ENCODE data around the gene PIGO.

Gene PIGO

DNA sequence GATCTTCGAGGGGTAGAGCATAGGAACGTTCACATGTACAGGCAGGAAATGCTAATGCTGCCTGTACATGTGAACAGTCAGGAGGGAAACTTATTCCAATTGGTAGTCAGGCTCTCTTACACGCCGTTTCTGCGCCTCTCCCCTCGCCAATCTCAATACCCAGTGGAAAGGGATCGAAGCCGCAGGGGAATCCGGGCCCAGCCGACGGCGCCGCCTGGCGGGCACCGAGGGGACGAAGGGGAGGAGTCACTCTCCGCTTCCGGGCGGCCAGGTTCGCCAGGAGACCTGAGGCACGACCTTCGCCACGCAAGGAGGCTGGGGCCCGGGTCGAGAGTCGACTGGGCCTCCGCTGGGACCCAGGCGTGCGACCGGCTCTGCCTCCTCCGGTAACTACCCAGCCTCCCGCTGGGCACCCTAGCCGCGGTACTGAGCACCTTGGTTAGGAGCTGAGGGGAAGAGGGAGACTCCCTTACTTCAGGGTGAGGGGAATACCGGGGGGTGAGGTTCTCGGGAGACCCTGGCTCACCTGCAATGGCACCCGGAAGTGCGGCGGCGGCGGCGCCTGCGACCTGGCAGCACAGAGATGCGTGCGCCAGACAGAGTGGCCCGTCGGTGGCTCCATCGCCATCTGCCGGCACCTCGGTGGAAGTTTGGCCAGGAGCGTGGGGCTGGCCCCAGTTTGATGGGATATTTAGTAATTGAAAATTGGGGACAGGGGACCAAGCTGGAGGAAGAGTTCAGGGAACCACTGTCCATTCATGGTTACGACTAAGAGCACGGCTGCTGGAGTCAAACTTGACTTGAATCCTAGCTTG lies at the start of gene PIGO:
Gene PIGO, minus strand, starts transcription at position 557 of the 815 bp plus-strand sequence. CDS start 1,026 bp downstream, outside the sequence.
- peak; percentile 71 for DNase-seq

DNA sequence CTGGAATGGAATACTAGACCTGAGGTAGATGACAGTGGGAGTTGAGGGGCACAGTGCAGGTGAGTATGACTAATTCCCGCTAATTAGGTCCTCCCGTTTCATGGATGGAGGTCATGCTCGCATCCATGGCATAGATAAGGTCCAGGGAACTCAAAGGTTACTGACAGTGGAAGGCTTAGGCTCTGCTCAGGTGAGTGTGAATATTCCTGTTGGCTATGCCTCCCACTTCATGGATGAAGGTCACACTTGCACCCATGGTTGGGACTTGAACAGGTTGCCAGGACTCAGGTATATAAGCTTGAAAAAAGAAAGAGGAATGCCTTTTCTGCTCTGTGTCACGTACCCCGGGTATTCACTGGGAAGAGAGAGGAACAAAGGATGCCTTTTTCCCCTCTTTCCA lies 45.6 kb upstream of the PIGO start:
- no peak for DNase-seq

DNA sequence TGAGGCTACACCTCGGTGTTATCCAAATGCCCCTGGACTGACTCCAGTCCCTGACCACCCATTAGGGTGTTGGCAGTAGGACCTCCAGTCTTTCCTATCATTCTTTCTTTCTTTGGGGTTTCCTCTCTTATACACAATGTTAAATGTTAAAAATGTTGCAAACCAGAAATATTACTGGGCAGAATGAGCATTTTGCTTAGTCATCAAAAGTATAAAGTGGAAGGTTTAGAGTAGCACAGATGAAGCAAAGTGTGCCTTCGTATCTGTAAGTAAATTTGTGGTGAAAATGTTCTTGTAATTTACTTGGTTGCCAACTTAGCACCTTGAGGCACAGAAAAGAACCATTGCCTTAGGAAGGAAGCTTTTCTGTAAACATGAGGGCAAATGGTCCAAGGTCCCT lies 43.7 kb upstream of the PIGO start:
- no peak for DNase-seq

DNA sequence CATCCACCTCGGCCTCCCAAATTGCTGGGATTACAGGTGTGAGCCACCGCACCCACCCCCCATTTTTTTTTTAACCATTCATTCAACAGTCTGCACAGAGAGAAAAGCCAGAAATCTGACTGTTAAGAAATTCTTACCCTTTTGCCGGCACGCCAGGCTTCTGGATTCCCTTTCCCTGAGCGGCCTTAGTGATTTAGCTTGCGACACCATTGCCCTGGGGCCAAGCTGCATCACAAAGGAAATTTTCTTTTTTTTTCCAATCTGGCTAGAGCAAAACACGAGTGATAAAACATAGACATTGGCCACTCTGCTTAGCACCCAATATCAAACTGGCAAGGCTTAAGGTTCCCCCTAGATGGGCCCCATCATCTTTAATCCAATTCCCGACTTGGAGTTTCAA lies 40.5 kb upstream of the PIGO start:
- DNase-seq, result no peak

DNA sequence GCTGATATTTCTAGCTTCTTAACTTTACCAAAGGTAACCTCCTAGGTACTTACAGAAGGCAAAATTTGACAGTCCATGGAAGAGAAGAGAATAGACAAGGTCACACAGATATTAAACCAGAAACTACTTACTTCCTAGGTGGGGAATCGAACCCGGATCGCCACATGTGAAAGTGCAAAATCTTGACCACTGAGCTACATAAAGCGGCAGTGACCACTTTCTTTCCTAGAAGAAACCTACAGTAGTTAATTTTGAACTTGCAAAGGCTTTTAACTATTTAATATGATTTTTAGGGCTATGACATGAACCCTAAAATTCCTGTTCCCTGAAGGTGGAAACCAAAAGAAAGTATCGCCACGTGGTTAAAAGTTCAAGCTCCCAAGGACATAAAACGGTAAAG lies 39.6 kb upstream of the PIGO start:
- no peak for DNase-seq

DNA sequence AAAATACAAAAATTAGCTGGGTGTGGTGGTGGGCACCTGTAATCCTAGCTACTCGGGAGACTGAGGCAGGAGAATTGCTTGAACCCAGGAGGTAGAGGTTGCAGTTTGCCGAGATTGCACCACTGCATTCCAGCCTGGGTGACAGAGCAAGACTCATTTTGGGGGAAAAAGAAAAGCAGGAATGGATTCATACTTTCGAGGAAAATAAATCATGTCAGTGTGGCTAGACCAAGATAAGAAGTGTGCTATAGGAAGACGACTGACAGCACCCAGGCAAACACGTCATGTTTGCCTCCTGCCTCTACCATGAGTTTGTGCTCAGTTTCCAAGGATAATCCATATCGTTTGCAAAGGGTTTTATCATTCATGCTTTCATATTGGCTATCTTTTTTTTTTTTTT lies 38.5 kb upstream of the PIGO start:
- DNase-seq, result no peak

DNA sequence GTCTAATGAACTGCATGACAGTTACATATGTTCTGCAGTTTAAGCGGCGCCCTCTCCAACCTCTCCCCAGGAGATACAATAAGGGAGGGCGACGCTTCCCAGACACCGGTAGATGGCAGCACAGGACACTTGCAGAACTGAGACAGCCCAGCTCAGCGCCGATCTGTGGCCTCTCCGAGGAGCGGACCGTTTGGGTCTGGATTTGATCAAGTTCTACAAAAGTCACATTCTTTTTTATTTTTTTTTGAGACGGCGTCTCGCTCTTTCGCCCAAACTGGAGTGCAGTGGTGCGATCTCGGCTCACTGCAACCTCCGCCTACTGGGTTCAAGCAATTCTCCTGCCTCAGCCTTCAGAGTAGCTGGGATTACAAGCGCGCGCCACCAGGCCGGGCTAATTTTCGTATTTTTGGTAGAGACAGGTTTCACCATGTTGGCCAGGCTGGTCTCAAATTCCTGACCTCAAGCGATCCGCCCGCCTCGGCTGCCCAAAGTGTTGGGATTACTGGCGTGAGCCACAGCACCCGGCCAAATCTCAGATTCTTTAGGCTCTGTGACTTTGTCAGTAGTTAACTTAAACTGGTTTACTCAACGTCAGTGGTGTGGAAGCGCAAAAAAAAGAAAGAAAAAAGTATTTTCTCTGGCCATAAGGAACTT lies 20.6 kb upstream of the PIGO start:
- DNase-seq, result peak; percentile 54

DNA sequence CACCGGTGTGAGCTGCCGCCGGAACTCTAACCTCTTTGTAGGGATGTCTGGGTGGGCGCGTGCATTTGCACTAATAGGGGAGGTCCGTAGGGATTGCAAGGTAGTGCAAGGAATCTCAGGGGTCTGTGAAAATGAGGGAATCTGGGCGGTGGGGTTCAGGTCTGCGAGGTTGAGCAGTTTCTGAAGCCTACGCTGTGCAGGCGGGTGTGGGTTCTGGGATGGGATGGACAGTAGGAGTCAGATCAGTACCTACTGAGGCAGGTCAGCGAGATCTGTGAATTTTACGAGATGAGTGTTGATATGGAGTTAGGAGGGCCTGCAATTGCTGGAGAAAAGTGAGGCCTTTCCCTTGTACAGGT lies 20.1 kb upstream of the PIGO start:
- no peak for DNase-seq

DNA sequence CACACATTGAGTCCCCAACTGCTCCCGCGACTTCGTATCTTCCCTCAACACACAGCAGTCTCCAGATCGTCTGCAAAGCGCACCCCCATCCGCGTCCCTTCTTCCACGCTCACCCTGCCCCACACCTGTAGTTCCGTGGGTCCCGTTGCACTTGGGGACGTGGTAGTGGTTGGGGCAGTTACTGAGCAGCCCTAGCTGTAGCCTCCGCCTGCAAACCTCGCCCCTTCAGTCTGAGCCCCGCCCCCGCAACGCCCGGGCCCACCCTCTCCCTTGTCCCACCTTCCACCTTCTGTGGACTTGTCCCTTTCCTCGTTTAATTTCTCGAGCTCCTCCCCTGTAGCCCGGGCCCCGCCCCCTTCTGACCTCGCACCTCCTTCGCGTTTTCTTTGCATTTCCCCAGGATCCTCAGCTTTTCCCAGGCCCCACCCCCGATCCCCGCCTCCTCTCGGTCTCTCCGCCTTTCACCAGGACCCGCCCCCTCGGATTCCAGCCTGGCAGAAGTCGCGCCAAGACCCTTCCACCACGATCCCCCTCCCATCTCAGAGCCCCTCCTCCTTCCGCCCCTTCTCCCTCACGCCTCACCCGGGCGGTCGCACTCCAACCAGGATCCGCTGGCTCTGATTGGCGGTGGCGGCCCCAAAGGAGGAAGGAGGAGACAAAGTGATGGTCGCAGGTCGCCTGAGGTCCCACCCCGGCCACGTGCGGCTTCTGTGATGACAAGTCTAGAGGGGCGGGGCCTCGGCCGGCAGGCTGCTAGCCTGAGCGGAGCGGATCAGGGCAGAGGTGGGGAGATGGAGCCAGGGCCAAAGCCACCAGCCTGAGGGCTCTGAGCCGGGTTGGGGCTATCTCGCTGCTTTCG lies 19.5 kb upstream of the PIGO start, which contains the start of gene ATOSB:
Gene ATOSB, minus strand, starts transcription at position 183 of the 859 bp plus-strand sequence. CDS start 7,588 bp downstream, outside the sequence.
- peak; percentile 84 for DNase-seq

DNA sequence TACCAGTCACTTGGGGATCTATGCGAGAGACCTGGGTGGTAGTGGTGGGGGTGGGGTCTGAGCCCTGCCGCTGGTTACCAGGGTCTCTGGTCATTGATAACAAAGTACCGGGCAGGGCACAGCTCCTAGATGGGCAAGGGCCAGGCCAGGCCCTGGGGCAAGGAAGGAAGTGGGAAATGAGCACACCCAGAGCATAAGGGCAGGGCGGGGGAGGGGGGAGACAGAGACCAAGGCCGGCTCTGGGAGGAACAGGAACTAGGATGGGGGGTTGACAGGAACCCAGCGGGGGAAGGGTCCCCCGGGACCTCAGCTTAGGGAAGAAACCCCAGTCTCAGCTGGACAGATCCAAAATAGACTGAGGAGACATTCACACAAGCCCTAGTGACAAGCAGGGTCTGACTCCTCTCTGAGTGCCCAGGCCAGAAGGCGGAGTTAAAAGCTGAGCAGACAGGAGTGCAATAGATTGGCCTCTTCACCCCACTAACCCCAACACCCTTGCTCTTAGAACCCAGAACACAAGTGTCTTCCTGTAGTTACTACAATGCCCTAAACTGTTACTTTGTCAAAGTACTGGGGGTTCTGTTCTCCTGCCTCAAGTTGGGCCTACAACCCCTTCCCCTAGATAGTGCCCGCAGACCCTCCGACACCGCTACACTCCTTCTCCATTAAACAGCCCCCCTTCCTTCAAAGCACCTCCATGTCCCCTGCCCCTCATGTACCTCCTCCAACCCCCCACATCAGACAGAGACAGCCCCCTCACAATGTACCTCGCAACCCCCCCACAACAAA lies 18.6 kb upstream of the PIGO start:
- no peak for DNase-seq

DNA sequence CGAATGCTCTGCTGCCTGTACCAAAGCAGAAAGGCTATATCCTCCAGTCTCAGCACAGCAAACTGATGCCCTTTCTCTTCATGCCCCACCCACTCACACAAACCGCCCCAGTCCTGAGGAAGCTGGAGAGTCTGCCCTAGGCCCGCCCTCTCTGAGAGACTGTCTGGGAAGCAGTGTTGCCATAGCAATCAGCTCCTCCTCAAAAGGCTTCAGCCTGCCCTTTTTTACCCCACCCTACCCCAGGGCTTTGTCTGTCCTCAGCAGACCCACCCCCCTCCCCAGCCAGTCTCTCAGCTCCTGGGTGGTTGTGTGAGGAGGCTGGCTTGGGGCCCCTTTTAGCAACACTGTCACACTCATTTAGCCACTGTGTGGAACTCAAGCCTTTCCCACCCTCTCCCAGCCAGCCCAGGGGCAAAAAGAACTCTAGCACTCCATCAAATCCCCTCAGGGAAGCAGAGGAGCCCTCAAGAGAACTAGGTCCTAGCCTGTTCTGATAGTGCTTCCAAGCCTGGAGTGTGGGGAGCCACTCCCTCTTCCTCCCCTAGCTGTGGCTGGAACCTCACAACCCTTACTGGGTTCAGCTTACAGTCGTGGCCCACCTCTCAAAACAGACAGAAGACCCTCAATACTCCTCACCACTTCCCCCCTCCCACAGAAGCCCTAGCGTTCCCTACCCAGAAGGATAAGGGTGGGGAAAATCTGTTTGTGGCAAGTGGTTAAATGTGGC lies 17.9 kb upstream of the PIGO start:
- DNase-seq, result peak; percentile 39

DNA sequence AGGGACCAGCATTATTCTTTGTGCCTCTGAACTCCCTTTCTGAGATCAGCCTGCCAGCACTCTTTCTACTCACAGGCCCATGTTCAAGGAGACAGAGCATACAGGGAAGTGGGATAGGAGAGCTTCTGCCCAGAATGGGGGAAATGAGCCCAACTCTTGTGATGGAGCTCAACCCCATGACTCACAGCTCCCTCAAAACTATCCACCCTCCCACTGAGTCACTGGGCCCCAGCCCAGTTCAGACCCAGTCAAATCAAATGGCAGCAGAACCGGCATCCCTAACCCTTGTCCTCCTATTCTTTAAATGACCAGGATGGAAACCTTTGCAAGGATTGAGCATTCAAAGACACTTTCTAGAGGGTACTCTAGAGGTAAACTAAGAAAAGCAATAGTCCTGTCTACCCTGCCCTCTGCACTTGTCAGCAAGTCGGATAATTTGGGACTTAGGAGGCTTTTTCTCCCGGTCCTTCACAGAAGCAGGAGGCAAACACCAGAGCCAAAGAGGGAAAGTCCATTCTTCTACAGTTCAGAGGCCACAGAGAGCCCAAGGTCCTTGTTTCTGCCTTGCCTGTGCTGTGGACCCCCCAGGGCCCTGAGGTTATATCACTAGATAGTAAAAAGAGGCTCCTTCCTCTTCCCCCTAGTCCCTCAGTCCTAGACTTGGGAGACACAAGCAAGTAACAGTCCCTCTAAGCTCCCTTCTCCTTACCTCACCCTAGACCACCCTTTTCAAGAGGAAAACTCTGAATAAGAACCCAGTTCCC lies 16.0 kb upstream of the PIGO start:
- no peak for DNase-seq

DNA sequence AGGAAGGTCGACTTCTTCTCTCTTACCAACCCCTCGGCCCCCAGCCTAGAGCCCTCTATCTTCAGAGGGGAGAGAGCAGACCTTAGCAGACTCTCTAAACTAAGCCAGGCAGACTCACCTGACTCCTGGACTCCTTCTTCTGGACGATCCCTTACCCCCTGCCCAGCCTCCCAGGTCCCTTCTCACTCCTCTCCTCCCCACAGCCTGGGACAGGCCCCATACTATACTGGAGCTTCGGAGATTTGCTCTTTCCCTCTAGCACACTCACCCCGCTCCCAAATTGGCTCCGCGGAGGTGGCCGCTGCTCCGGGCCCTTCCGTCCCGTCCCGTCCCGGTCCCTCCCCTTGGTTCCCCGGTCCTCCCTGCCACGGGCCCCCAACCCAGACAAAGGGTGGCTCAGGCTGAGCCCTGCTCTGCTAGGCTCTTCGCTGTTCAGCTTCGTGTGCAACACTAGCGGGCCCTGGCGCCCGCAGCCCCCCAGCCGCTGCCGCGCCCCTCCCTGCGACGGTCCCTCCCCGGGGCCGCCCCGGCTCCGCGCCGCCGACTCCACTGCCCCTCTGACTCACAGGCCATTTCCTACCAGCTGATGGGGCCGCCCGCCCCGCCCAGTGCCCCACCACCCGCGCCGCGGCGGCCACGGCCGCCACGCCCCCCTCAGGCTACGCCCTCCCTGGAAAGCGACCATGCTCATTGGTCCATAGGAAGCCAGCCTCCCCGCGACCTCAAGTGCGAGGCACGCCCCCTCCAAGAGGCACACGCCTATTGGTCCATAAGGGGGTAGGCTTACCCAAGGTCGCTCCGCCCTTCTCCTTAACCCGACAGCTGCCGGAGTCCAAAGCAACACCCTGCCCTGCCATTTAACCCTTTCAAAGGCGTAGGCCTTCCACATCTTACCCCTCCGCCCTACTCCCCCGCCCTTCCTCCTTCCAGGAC lies 14.9 kb upstream of the PIGO start:
- peak; percentile 93 for DNase-seq

DNA sequence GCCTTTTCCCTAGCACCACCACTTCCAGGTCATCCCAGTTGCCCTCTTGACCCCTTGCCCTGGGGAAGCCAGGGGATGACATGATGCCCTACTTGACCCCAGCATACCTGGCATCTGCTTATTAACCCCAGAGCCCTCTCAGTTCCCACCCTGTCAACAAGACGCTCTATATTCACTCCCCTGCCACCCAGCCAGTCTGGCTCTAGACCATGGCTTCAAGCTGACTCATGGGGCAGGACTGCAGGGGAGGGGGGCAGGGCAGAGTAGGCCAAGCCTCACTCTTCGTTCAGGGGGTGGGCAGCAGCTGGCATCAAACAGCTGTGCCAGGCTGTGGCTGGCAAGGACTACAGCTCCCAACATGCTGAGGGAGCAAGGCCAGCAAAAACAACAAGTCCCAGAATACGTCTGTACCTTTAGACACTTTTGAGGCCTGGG lies 14.0 kb upstream of the PIGO start:
- no peak for DNase-seq

DNA sequence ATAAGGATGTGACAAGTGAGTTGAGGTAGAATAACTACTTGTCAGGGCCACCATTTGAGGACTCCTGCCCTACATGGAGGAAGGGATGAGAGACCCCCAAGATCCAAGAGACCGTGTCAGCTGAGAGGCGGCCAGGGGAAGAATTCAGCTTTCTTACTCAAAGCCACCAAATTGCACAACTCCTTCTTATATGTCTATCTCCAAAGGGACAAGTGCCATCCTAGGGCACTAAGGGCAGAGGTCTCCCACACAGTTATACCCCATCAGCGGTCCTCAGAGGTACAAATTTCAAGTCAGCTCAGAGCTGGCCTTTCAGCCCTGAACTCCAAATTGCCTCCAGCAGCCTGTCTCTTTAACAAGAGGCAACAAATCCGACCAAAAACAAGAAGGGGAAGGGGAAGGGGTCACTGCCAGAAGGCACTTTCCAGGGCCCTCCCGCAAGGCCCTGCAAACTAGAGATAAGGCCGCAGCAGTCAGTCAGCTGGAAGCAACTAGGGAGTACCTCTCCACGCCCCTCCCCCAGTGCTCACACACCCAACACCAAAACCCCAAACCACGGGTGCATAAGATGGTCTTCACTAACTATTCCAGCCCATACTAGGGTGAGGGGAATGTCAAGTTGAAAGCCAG lies 12.7 kb upstream of the PIGO start:
- no peak for DNase-seq

DNA sequence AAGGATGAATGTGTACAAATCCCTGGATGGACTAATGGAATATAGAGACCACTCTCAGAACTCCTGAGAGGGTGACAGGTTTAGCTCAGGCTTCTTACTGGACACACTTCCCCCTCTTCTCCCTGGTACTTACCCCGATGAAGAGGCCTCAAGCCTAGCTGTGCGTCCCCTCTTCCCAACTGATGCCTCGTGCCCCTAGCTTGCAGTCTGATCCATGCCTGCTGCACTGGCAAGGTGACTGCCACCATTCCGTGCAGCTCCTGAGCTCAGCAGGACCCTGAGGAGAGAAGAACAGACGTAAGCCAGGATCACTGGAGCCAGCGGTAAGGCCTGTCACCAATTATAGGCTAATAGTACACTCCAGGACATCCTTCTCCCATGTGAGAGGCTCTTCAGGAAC lies 12.1 kb upstream of the PIGO start:
- DNase-seq, result no peak

DNA sequence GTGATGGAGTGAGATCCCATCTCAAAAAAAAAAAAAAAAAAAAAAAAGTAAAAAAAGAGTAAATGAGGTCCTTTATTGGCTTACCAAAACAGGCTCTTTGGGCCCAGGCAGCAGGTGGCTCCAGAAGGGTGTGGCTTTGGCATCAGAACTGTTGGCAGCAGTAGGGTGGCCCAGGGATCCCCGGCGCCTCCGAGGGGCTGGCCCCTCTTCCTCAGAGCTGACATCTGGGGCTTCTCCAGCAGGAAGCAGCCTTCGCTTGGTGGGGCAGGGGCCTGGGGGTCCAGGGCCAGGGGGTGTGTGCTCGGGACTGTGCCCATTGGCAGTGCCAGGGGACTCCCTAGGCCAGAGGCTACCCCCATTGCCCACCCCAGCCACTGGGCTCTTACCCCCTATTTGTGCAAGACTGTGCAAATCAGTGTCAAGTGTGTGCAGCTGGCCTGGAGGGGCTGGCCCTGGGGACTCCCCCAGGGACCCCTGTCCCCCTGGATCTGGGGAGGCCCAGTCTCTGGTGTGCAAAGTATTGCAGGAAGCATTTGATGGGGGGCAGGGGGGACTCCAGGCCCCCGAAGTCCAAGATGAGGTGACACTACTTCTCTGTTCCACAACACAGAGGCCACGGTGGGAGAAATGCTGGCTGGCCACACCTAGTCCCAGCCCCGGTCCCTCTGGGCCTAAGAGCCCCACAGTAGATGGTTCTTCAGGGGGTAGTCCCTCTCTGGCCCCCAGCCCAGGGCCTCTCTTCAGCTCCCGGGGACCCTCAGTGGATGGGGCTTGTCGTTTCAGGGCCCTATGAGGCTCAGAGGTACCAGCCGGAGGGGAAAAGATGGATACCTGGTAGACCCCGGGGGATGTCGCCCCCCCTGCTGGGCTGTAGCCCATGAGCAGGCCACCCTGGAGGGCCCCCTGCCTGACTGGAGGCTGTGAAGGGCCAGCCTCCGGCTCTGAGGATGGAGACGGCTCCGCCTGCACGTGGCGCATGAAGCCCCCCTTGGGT lies 11.2 kb upstream of the PIGO start:
- no peak for DNase-seq

DNA sequence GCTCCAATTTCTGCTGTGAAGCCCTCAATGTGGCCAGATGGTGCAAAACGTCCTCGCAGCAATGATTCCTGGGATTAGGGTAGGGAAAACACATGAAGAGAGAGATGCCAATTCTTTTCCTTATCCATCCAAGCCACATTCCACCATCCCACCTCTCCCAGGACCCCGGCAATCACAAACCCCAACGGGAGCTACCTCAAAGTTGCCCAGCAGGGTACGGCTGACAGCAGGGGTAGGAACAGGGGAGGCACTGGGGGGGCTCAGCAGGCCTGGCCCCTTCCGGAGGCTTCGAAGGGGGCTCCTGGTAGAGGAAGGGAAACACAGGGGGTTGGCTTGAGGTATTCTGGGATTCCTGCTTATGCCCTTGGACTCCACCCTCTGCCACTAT lies 9.9 kb upstream of the PIGO start:
- DNase-seq, result no peak
